Endodermal cell (in vitro differentiated cells): Measurements from ENCODE around the gene HOXD8. TPM values are rescaled to one million over a fixed set of nuclear protein-coding genes. Genes with fewer than 3 reads are reported as not detected.
A peak's percentile ranks its signal among the peaks of the same experiment; 100 is the strongest.

ENCODE experiments used
- DNase-seq: peaks from one replicate; pipeline ENCODE4 v3.0.0-alpha.2; 2017
- H3K27ac ChIP-seq: 2 replicates; pipeline ENCODE4 v1.5.1; 2013; ENCODE audit warnings: mild to moderate bottlenecking, low read depth, low read length, moderate library complexity
- H3K27me3 ChIP-seq: 2 replicates; pipeline ENCODE4 v1.6.1; 2013; ENCODE audit warnings: mild to moderate bottlenecking, low read length, moderate library complexity; ENCODE audit not compliant: insufficient read depth, control insufficient read depth, poor library complexity, severe bottlenecking
- H3K36me3 ChIP-seq: 2 replicates; pipeline ENCODE4 v1.7.0; 2013; ENCODE audit warnings: mild to moderate bottlenecking, low read length, moderate library complexity; ENCODE audit not compliant: control insufficient read depth, insufficient read depth
- H3K4me1 ChIP-seq: one replicate; pipeline ENCODE4 v1.7.0; 2013; ENCODE audit warnings: low read length; ENCODE audit not compliant: control insufficient read depth, insufficient read depth
- H3K4me3 ChIP-seq: 2 replicates; pipeline ENCODE4 v1.5.1; 2013; ENCODE audit warnings: mild to moderate bottlenecking, low read length, moderate library complexity
- H3K9ac ChIP-seq: 2 replicates; pipeline ENCODE4 v1.6.1; 2013; ENCODE audit warnings: mild to moderate bottlenecking, low read length, moderate library complexity; ENCODE audit not compliant: poor library complexity, severe bottlenecking; ENCODE audit errors: extremely low read depth
- H3K9me3 ChIP-seq: 2 replicates; pipeline ENCODE4 v1.6.1; 2013; ENCODE audit warnings: mild to moderate bottlenecking, low read length, moderate library complexity; ENCODE audit not compliant: control insufficient read depth
- H3K27ac Mint-ChIP-seq: 2 replicates; pipeline ENCODE4 v1.8.0; 2020; ENCODE audit warnings: mixed read lengths
- H3K27me3 Mint-ChIP-seq: 2 replicates; pipeline ENCODE4 v1.8.0; 2021; ENCODE audit warnings: mild to moderate bottlenecking, mixed read lengths; ENCODE audit not compliant: insufficient read depth
- H3K36me3 Mint-ChIP-seq: 2 replicates; pipeline ENCODE4 v1.8.0; 2020; ENCODE audit warnings: low read depth, mixed read lengths
- H3K4me1 Mint-ChIP-seq: 2 replicates; pipeline ENCODE4 v1.8.0; 2020; ENCODE audit warnings: mixed read lengths
- H3K4me3 Mint-ChIP-seq: 2 replicates; pipeline ENCODE4 v1.8.0; 2020; ENCODE audit warnings: mild to moderate bottlenecking, moderate library complexity, mixed read lengths
- H3K9me3 Mint-ChIP-seq: 2 replicates; pipeline ENCODE4 v1.8.0; 2020; ENCODE audit warnings: mild to moderate bottlenecking, mixed read lengths
- CTCF ChIP-seq: fragments of 200-600 bp; sonication (generic); conservative IDR thresholded peaks from 2 replicates; pipeline ENCODE4 v1.5.0; 2021; ENCODE audit warnings: antibody characterized with exemption, mild to moderate bottlenecking
- WGBS, 2 experiments: methylation state at CpG; one replicate each; pipeline versions ENCODE4 v1.1.5 to v1.1.7; 2013; ENCODE audit warnings: missing lambda C conversion rate in 2 of 2, mixed read lengths in 1 of 2; ENCODE audit not compliant: insufficient coverage in 1 of 2, insufficient read length in 1 of 2; 5-methylcytosine and 5-hydroxymethylcytosine counted together
- total RNA-seq, 2 donors: library from RNA; stranded (reverse); fragmentation: NEBNext Ultra II Directional in 1 of 2; extraction: Animal tissue kit (Norgen Biotek cat#: 25700) in 1 of 2; gene quantifications; 2 replicates in 1 of 2; 3 replicates in 1 of 2; pipeline ENCODE4 v1.2.1, GENCODE V29; 2021

HOXD8 gene
- total RNA-seq, 2 donors from 2014 or later: not detected

GRCh38 chr2:176149481-176149938, 20.0 kb downstream of the HOXD8 start:
- Mint-ChIP-seq H3K36me3 (no peaks in the 10 kb centered on the region), H3K4me3 (no peak overlapping the region), H3K27ac (no peak overlapping the region), H3K27me3 (peaks cover 100% of the 10 kb centered on the region), H3K9me3 (no peaks in the 10 kb centered on the region), H3K4me1 (peaks cover 8% of the 10 kb centered on the region)
- no peak for TF ChIP-seq CTCF
- Histone ChIP-seq H3K4me3 (no peak overlapping the region), H3K36me3 (no peaks in the 10 kb centered on the region), H3K9me3 (no peaks in the 10 kb centered on the region), H3K9ac (no peak overlapping the region), H3K27ac (no peak overlapping the region), H3K4me1 (no peaks in the 10 kb centered on the region), H3K27me3 (peaks cover 100% of the 10 kb centered on the region)
- WGBS, 2 experiments: 9 to 12% methylated on average over 15 to 22 of the region's 22 CpGs
- DNase-seq: peak; percentile 61

- Histone ChIP-seq H3K4me3 (no peak overlapping the region), H3K4me1 (no peaks in the 10 kb centered on the region), H3K27ac (no peak overlapping the region), H3K9ac (no peak overlapping the region), H3K9me3 (no peaks in the 10 kb centered on the region), H3K36me3 (no peaks in the 10 kb centered on the region), H3K27me3 (peaks cover 100% of the 10 kb centered on the region)
- Mint-ChIP-seq H3K4me1 (peaks cover 8% of the 10 kb centered on the region), H3K9me3 (no peaks in the 10 kb centered on the region), H3K27me3 (peaks cover 100% of the 10 kb centered on the region), H3K27ac (no peak overlapping the region), H3K36me3 (no peaks in the 10 kb centered on the region), H3K4me3 (no peak overlapping the region)
- no peak for TF ChIP-seq CTCF
- 11 to 14% methylated on average over 21 to 23 of the region's 24 CpGs for WGBS, 2 experiments
- DNase-seq: no peak
Observed at GRCh38 chr2:176149939-176150583, 20.6 kb downstream of the HOXD8 start.

GRCh38 chr2:176150584-176151441, 21.3 kb downstream of the HOXD8 start:
- Mint-ChIP-seq H3K27ac (no peak overlapping the region), H3K36me3 (no peaks in the 10 kb centered on the region)
- no peak for TF ChIP-seq CTCF

More at GRCh38 chr2:176150584-176151441, 21.3 kb downstream of the HOXD8 start:
- Mint-ChIP-seq H3K4me3 (peak overlapping the region; percentile 38), H3K9me3 (no peaks in the 10 kb centered on the region), H3K4me1 (peaks cover 8% of the 10 kb centered on the region), H3K27me3 (peaks cover 100% of the 10 kb centered on the region)
- DNase-seq: no peak
- Histone ChIP-seq H3K27me3 (peaks cover 100% of the 10 kb centered on the region), H3K4me1 (no peaks in the 10 kb centered on the region), H3K36me3 (no peaks in the 10 kb centered on the region), H3K9ac (no peak overlapping the region), H3K27ac (no peak overlapping the region), H3K9me3 (no peaks in the 10 kb centered on the region), H3K4me3 (peak overlapping the region; percentile 53)
- WGBS, 2 experiments: 0 to 21% methylated on average over 1 to 14 of the region's 14 CpGs
